A549 (cell line): ENCODE measurements around the gene ZSCAN2.

Experiments
- CHD2 ChIP-seq: fragments of 150-350 bp; IDR thresholded peaks from 2 replicates; pipeline ENCODE4 v1.6.1; 2014; ENCODE audit warnings: low read length; ENCODE audit not compliant: partially characterized antibody
- GATA3 ChIP-seq: IDR thresholded peaks from 2 replicates; pipeline ENCODE4 v1.6.1; 2012; ENCODE audit warnings: borderline replicate concordance
- HDAC2 ChIP-seq: fragments of 200-600 bp; sonication (generic); IDR thresholded peaks from 2 replicates; pipeline ENCODE4 v1.6.1; 2016
- POLR2A ChIP-seq: IDR thresholded peaks from 2 replicates; pipeline ENCODE4 v1.6.1; 2012; ENCODE audit warnings: mild to moderate bottlenecking, low read length
- POLR2AphosphoS2 ChIP-seq: conservative IDR thresholded peaks from 2 replicates; pipeline ENCODE4 v1.6.1; 2012; ENCODE audit warnings: low read length, improper control_type of control experiment, inconsistent platforms
- TF ChIP-seq, protein P1 (sequence below): fragments of >200 bp; sonication (Bioruptor Twin); formaldehyde crosslinking; IDR thresholded peaks from 3 replicates; pipeline ENCODE4 v1.5.1; 2016

- TF ChIP-seq CHD2 (no peak), HDAC2 (no peak), POLR2A (no peak), GATA3 (no peak), POLR2AphosphoS2 (no peak)
- TF ChIP-seq, protein P1, sequence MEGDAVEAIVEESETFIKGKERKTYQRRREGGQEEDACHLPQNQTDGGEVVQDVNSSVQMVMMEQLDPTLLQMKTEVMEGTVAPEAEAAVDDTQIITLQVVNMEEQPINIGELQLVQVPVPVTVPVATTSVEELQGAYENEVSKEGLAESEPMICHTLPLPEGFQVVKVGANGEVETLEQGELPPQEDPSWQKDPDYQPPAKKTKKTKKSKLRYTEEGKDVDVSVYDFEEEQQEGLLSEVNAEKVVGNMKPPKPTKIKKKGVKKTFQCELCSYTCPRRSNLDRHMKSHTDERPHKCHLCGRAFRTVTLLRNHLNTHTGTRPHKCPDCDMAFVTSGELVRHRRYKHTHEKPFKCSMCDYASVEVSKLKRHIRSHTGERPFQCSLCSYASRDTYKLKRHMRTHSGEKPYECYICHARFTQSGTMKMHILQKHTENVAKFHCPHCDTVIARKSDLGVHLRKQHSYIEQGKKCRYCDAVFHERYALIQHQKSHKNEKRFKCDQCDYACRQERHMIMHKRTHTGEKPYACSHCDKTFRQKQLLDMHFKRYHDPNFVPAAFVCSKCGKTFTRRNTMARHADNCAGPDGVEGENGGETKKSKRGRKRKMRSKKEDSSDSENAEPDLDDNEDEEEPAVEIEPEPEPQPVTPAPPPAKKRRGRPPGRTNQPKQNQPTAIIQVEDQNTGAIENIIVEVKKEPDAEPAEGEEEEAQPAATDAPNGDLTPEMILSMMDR = peak; percentile 95
These were observed 1.8 kb upstream of the ZSCAN2 start for GRCh38 chr15:84598993-84599392.
